Kidney epithelial cell (primary cell): ENCODE measurements around the gene IL23A. TPM values are rescaled to one million over a fixed set of nuclear protein-coding genes. Genes with fewer than 3 reads are reported as not detected.

Experiments
- DNase-seq: peaks from one replicate; pipeline ENCODE4 v3.0.0-alpha.2; 2010; ENCODE audit warnings: low read depth
- H3K27me3 ChIP-seq: 2 replicates; pipeline ENCODE4 v1.6.0; 2011; ENCODE audit warnings: low read length; ENCODE audit not compliant: control insufficient read depth, insufficient read depth
- H3K36me3 ChIP-seq: 2 replicates; pipeline ENCODE4 v1.5.1; 2011; ENCODE audit warnings: low read length; ENCODE audit not compliant: control insufficient read depth, insufficient read depth
- H3K4me3 ChIP-seq: 2 replicates; pipeline ENCODE4 v1.5.1; 2011; ENCODE audit warnings: low read depth, mild to moderate bottlenecking, control low read depth, low read length
- total RNA-seq: library from RNA; depleted of rRNA; stranded (reverse); fragments of >200 nt; gene quantifications from 2 replicates; pipeline ENCODE4 v1.2.3, GENCODE V29; 2015
- TF ChIP-seq, protein P1 (sequence below): IDR thresholded peaks from 2 replicates; pipeline ENCODE4 v1.5.1; 2011; ENCODE audit warnings: mild to moderate bottlenecking, moderate library complexity, low read length, control low read depth, inconsistent platforms; ENCODE audit not compliant: insufficient read depth, poor library complexity, severe bottlenecking

IL23A gene
- total RNA-seq, 1 donor from 2014 or later: 33.6 TPM

DNA sequence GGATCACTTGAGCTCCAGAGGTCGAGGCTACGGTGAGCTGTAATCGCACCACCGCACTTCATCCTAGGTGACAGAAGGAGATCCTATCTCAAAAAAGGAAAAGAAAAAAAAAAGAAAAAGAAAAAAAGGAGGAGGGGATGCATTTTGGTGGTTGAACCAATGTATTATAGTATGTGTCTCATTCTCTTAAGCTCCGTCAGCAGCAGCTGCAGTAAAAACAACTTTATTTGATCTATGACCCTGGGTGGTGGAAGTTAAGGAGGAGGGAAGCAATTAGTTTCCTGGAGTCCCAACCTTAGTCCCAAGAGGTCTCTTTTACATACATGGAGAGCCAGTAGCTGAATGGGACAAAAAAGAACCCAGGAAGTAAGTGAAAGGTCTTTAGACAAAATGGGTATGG, 50.7 kb downstream of the IL23A start:
- DNase-seq: no peak
- no peak overlapping the region for H3K4me3 ChIP-seq
- no peaks in the 10 kb centered on the region for H3K27me3 ChIP-seq
- TF ChIP-seq, protein P1, sequence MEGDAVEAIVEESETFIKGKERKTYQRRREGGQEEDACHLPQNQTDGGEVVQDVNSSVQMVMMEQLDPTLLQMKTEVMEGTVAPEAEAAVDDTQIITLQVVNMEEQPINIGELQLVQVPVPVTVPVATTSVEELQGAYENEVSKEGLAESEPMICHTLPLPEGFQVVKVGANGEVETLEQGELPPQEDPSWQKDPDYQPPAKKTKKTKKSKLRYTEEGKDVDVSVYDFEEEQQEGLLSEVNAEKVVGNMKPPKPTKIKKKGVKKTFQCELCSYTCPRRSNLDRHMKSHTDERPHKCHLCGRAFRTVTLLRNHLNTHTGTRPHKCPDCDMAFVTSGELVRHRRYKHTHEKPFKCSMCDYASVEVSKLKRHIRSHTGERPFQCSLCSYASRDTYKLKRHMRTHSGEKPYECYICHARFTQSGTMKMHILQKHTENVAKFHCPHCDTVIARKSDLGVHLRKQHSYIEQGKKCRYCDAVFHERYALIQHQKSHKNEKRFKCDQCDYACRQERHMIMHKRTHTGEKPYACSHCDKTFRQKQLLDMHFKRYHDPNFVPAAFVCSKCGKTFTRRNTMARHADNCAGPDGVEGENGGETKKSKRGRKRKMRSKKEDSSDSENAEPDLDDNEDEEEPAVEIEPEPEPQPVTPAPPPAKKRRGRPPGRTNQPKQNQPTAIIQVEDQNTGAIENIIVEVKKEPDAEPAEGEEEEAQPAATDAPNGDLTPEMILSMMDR: no peak
- no peaks in the 10 kb centered on the region for H3K36me3 ChIP-seq

Other genes starting within 250 kb of the IL23A start
- 149 and 179 TPM in 2 replicates for gene PA2G4, start 234.3 kb upstream of the IL23A start, total RNA-seq
- 2,735 and 3,237 TPM in 2 replicates for gene RPL41, start 222.3 kb upstream of the IL23A start, total RNA-seq
- 3.0 and 4.7 TPM in 2 replicates for gene ZC3H10, start 220.6 kb upstream of the IL23A start, total RNA-seq
- gene ESYT1, start 210.6 kb upstream of the IL23A start, total RNA-seq: 213 and 309 TPM in 2 replicates
- gene MYL6B, start 186.3 kb upstream of the IL23A start, total RNA-seq: 95.2 and 107 TPM in 2 replicates
- 1,283 and 1,365 TPM in 2 replicates for gene MYL6, start 180.5 kb upstream of the IL23A start, total RNA-seq
- 33.7 and 40.5 TPM in 2 replicates for gene SMARCC2, start 149.4 kb upstream of the IL23A start, total RNA-seq
- gene RNF41, start 117.0 kb upstream of the IL23A start, total RNA-seq: 77.4 and 94.0 TPM in 2 replicates
- 38.9 and 47.6 TPM in 2 replicates for gene NABP2, start 114.5 kb upstream of the IL23A start, total RNA-seq
- gene SLC39A5, start 108.8 kb upstream of the IL23A start, total RNA-seq: 0.08 TPM in 1 of 2 replicates, not detected in the other
- 38.8 and 45.2 TPM in 2 replicates for gene ANKRD52, start 80.5 kb upstream of the IL23A start, total RNA-seq
- 13.7 and 14.6 TPM in 2 replicates for gene COQ10A, start 71.9 kb upstream of the IL23A start, total RNA-seq
- 126 and 143 TPM in 2 replicates for gene CS, start 38.6 kb upstream of the IL23A start, total RNA-seq
- 134 and 150 TPM in 2 replicates for gene CNPY2, start 22.9 kb upstream of the IL23A start, total RNA-seq
- gene PAN2, start 4.9 kb upstream of the IL23A start, total RNA-seq: 21.6 and 33.4 TPM in 2 replicates
- 125 and 133 TPM in 2 replicates for gene STAT2, start 21.2 kb downstream of the IL23A start, total RNA-seq
- gene APOF, start 24.0 kb downstream of the IL23A start, total RNA-seq: not detected in 2 replicates
- 10.3 and 15.5 TPM in 2 replicates for gene TIMELESS, start 110.5 kb downstream of the IL23A start, total RNA-seq
- gene MIP, start 115.8 kb downstream of the IL23A start, total RNA-seq: not detected in 2 replicates
- gene SPRYD4, start 129.7 kb downstream of the IL23A start, total RNA-seq: 1.0 and 1.1 TPM in 2 replicates
- gene GLS2, start 149.3 kb downstream of the IL23A start, total RNA-seq: 2.3 and 3.3 TPM in 2 replicates
- 37.2 and 42.4 TPM in 2 replicates for gene RBMS2, start 182.9 kb downstream of the IL23A start, total RNA-seq